Trophoblast cell (in vitro differentiated cells and primary cell): ENCODE measurements around the gene CTSF.

Experiments used
- DNase-seq, 2 donors: peaks; one replicate each; pipeline ENCODE4 v3.0.0-alpha.2; 2016
- H2AFZ ChIP-seq: 2 replicates; pipeline ENCODE4 v1.6.1; 2013; ENCODE audit warnings: low read length, moderate library complexity, mild to moderate bottlenecking; ENCODE audit not compliant: insufficient read depth, poor library complexity
- H2AK5ac ChIP-seq: 2 replicates; pipeline ENCODE4 v1.6.1; 2013; ENCODE audit warnings: mild to moderate bottlenecking, low read length
- H2BK120ac ChIP-seq: 2 replicates; pipeline ENCODE4 v1.6.1; 2013; ENCODE audit warnings: low read length, mild to moderate bottlenecking, moderate library complexity; ENCODE audit not compliant: insufficient read depth, poor library complexity
- H2BK12ac ChIP-seq: 2 replicates; pipeline ENCODE4 v1.6.1; 2013; ENCODE audit warnings: mild to moderate bottlenecking, low read length, moderate library complexity
- H2BK5ac ChIP-seq: 2 replicates; pipeline ENCODE4 v1.6.1; 2013; ENCODE audit warnings: low read length, low read depth, moderate library complexity, mild to moderate bottlenecking; ENCODE audit not compliant: poor library complexity
- H3K14ac ChIP-seq: 2 replicates; pipeline ENCODE4 v1.6.1; 2013; ENCODE audit warnings: mild to moderate bottlenecking, low read length
- H3K18ac ChIP-seq: 2 replicates; pipeline ENCODE4 v1.6.1; 2013; ENCODE audit warnings: mild to moderate bottlenecking, low read length
- H3K23ac ChIP-seq: 2 replicates; pipeline ENCODE4 v1.6.1; 2013; ENCODE audit warnings: low read length
- H3K27ac ChIP-seq: 2 replicates; pipeline ENCODE4 v1.5.1; 2013; ENCODE audit warnings: low read depth, mild to moderate bottlenecking, inconsistent platforms, low read length, moderate library complexity
- H3K27me3 ChIP-seq: 2 replicates; pipeline ENCODE4 v1.6.1; 2013; ENCODE audit warnings: inconsistent platforms, mild to moderate bottlenecking, low read length, moderate library complexity; ENCODE audit not compliant: insufficient read depth
- H3K36me3 ChIP-seq, 2 experiments: 1 replicate in 1 of 2; 2 replicates in 1 of 2; pipeline ENCODE4 v1.6.1; 2013; ENCODE audit warnings: low read length in 2 of 2, mild to moderate bottlenecking in 2 of 2, moderate library complexity in 1 of 2; ENCODE audit not compliant: insufficient read depth in 2 of 2, control insufficient read depth in 1 of 2
- H3K4ac ChIP-seq: 2 replicates; pipeline ENCODE4 v1.6.1; 2013; ENCODE audit warnings: low read depth, mild to moderate bottlenecking, low read length, moderate library complexity
- H3K4me1 ChIP-seq, 2 experiments: 1 replicate in 1 of 2; 2 replicates in 1 of 2; pipeline ENCODE4 v1.6.1; 2013; ENCODE audit warnings: low read length in 2 of 2, mild to moderate bottlenecking in 2 of 2, moderate library complexity in 1 of 2; ENCODE audit not compliant: insufficient read depth in 2 of 2, control insufficient read depth in 1 of 2
- H3K4me2 ChIP-seq: 2 replicates; pipeline ENCODE4 v1.6.1; 2013; ENCODE audit warnings: inconsistent platforms, mild to moderate bottlenecking, low read length, moderate library complexity
- H3K4me3 ChIP-seq: 2 replicates; pipeline ENCODE4 v1.5.1; 2013; ENCODE audit warnings: mild to moderate bottlenecking, low read depth, low read length, inconsistent platforms
- H3K79me1 ChIP-seq: one replicate; pipeline ENCODE4 v1.6.1; 2013; ENCODE audit warnings: low read length
- H3K79me2 ChIP-seq: 2 replicates; pipeline ENCODE4 v1.6.1; 2013; ENCODE audit warnings: low read length, mild to moderate bottlenecking; ENCODE audit not compliant: control insufficient read depth, insufficient read depth, poor library complexity
- H3K9ac ChIP-seq: 2 replicates; pipeline ENCODE4 v1.6.1; 2013; ENCODE audit warnings: mild to moderate bottlenecking, low read length
- H3K9me3 ChIP-seq: 2 replicates; pipeline ENCODE4 v1.6.1; 2013; ENCODE audit warnings: low read depth, mild to moderate bottlenecking, control low read depth, inconsistent platforms, low read length; ENCODE audit not compliant: insufficient read depth
- H4K12ac ChIP-seq: 2 replicates; pipeline ENCODE4 v1.6.1; 2013; ENCODE audit warnings: low read depth, mild to moderate bottlenecking, low read length, moderate library complexity
- H4K8ac ChIP-seq: 2 replicates; pipeline ENCODE4 v1.6.1; 2013; ENCODE audit warnings: low read depth, mild to moderate bottlenecking, low read length, moderate library complexity
- H4K91ac ChIP-seq: one replicate; pipeline ENCODE4 v1.6.1; 2013; ENCODE audit warnings: low read depth, mild to moderate bottlenecking, low read length, moderate library complexity
- WGBS: extraction: QIAGEN DNeasy Blood & Tissue Kit; methylation state at CpG from one replicate; pipeline ENCODE4 v1.1.7; 2013; ENCODE audit warnings: missing lambda C conversion rate; ENCODE audit not compliant: insufficient read length, insufficient coverage; ENCODE audit errors: extremely low coverage; 5-methylcytosine and 5-hydroxymethylcytosine counted together

Gene CTSF

DNA sequence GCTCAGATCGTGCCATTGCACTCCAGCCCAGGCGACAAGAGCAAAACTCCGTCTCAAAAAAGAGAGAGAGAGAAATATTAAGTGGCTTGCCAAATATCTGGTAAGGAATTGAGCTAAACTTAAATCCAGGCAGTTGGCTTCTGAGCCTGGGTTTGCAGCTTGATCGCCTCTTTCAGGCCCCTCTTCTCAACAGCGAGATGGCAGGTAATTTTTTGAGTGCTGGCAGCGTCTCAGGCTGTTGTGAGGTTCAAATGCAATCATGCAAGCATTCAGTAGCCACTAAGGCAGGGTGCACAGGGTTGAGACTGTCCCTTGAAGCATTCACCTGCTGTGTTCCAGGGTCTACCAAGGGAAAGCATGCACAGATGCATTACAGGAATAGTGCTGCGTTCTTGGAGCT lies 670 bp upstream of the CTSF start:
- Histone ChIP-seq H2BK12ac (no peak overlapping the region), H3K18ac (no peak overlapping the region), H3K36me3 (no peaks in the 10 kb centered on the region), H4K91ac (no peak overlapping the region), H2AFZ (no peak overlapping the region), H3K79me1 (no peaks in the 10 kb centered on the region), H3K9me3 (no peaks in the 10 kb centered on the region), H3K4me3 (no peak overlapping the region), H3K79me2 (no peaks in the 10 kb centered on the region), H2AK5ac (no peak overlapping the region), H2BK120ac (no peak overlapping the region), H3K23ac (no peak overlapping the region), H2BK5ac (no peak overlapping the region), H3K27ac (no peak overlapping the region), H3K9ac (no peak overlapping the region), H3K4me2 (no peak overlapping the region), H3K4ac (no peak overlapping the region), H3K4me1 (peaks cover 0 to 3% of the 10 kb centered on the region in 2 experiments), H3K14ac (no peak overlapping the region), H4K12ac (no peak overlapping the region), H3K27me3 (no peaks in the 10 kb centered on the region), H4K8ac (no peak overlapping the region)
- DNase-seq: no peak
- WGBS: no CpG with 5 or more reads among the region's 7 CpGs

DNA sequence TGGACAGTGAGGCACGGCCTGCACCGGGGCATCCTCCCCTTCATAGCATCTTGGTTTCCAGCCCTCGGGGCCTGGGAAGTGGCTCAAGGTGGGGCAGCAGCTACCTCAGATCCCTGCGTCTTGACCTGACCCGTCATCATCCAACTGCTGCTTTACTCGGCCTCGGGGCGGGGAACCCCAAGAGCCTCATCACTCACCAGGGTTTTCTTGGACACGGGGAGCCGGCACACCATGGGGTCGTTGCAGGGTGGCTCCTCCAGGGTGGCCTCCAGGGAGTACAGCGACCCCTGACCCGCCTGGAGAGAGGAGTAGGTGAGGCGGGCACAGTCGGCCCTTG lies 651 bp downstream of the CTSF start:
- Histone ChIP-seq H3K27me3 (no peaks in the 10 kb centered on the region), H4K8ac (no peak overlapping the region), H3K4ac (no peak overlapping the region), H3K14ac (no peak overlapping the region), H3K4me1 (peaks cover 0 to 3% of the 10 kb centered on the region in 2 experiments), H2AFZ (no peak overlapping the region), H3K79me1 (no peaks in the 10 kb centered on the region), H3K36me3 (no peaks in the 10 kb centered on the region), H4K12ac (no peak overlapping the region), H3K9ac (no peak overlapping the region), H3K23ac (no peak overlapping the region), H3K9me3 (no peaks in the 10 kb centered on the region), H3K4me3 (no peak overlapping the region), H3K4me2 (no peak overlapping the region), H2BK12ac (no peak overlapping the region), H3K27ac (no peak overlapping the region), H2BK5ac (no peak overlapping the region), H3K79me2 (no peaks in the 10 kb centered on the region), H2AK5ac (no peak overlapping the region), H4K91ac (no peak overlapping the region), H3K18ac (no peak overlapping the region), H2BK120ac (no peak overlapping the region)
- whole genome bisulfite sequencing: no CpG with 5 or more reads among the region's 15 CpGs
- no peak for DNase-seq

GRCh38 chr11:66566221-66566620 lies 2.2 kb downstream of the CTSF start:
- no peaks in the 10 kb centered on the region for H3K79me2 ChIP-seq
- H2BK5ac ChIP-seq: no peak overlapping the region
- no peaks in the 10 kb centered on the region for H3K9me3 ChIP-seq
- H2AFZ ChIP-seq: no peak overlapping the region
- no peak overlapping the region for H3K23ac ChIP-seq
- peaks cover 0 to 3% of the 10 kb centered on the region in 2 experiments for H3K4me1 ChIP-seq
- no peak overlapping the region for H4K8ac ChIP-seq
- no peaks in the 10 kb centered on the region for H3K36me3 ChIP-seq
- H3K14ac ChIP-seq: no peak overlapping the region
- no peak overlapping the region for H2BK12ac ChIP-seq
- H3K4me3 ChIP-seq: no peak overlapping the region
- H3K79me1 ChIP-seq: no peaks in the 10 kb centered on the region
- no peak overlapping the region for H4K91ac ChIP-seq
- no peak overlapping the region for H2BK120ac ChIP-seq
- no peak overlapping the region for H3K4me2 ChIP-seq
- H3K4ac ChIP-seq: no peak overlapping the region
- WGBS: no CpG with 5 or more reads among the region's 8 CpGs
- no peaks in the 10 kb centered on the region for H3K27me3 ChIP-seq
- H2AK5ac ChIP-seq: no peak overlapping the region
- no peak overlapping the region for H3K27ac ChIP-seq
- H4K12ac ChIP-seq: no peak overlapping the region
- H3K9ac ChIP-seq: no peak overlapping the region
- no peak for DNase-seq
- no peak overlapping the region for H3K18ac ChIP-seq

DNA sequence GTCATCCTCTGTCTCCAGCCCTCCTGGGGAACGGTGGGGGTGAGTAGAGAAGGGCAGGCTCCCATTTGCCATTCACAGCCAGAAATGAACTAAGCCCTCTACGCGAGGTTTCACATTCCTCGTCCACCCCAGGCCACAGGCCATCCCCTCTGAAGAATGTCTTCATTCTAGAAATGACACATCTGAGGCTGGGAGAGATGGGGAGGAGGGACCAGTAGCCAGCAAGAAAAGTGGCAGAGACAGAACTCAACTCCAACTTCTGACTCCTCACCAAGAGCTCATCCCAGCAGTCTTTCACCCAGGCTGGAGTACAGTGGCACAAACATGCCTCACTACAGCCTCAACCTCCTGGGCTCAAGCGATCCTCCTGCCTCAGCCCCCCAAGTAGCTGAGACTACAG lies 3.4 kb downstream of the CTSF start:
- no peak overlapping the region for H3K4me3 ChIP-seq
- no peak overlapping the region for H3K4ac ChIP-seq
- H3K79me2 ChIP-seq: no peaks in the 10 kb centered on the region
- no peak overlapping the region for H3K4me2 ChIP-seq
- H4K12ac ChIP-seq: no peak overlapping the region
- no peak overlapping the region for H3K9ac ChIP-seq
- H2BK120ac ChIP-seq: no peak overlapping the region
- no peaks in the 10 kb centered on the region for H3K36me3 ChIP-seq
- no CpG with 5 or more reads among the region's 5 CpGs for WGBS
- H3K14ac ChIP-seq: no peak overlapping the region
- no peak overlapping the region for H2AK5ac ChIP-seq
- H3K27me3 ChIP-seq: no peaks in the 10 kb centered on the region
- H3K27ac ChIP-seq: no peak overlapping the region
- H2BK12ac ChIP-seq: no peak overlapping the region
- no peaks in the 10 kb centered on the region for H3K9me3 ChIP-seq
- no peak overlapping the region for H4K8ac ChIP-seq
- H3K23ac ChIP-seq: no peak overlapping the region
- DNase-seq: no peak
- no peak overlapping the region for H2AFZ ChIP-seq
- no peak overlapping the region for H3K18ac ChIP-seq
- no peak overlapping the region for H2BK5ac ChIP-seq
- H3K79me1 ChIP-seq: no peaks in the 10 kb centered on the region
- H4K91ac ChIP-seq: no peak overlapping the region
- H3K4me1 ChIP-seq: no peaks in the 10 kb centered on the region
